ENCODE data around the gene SLC50A1.

DNA sequence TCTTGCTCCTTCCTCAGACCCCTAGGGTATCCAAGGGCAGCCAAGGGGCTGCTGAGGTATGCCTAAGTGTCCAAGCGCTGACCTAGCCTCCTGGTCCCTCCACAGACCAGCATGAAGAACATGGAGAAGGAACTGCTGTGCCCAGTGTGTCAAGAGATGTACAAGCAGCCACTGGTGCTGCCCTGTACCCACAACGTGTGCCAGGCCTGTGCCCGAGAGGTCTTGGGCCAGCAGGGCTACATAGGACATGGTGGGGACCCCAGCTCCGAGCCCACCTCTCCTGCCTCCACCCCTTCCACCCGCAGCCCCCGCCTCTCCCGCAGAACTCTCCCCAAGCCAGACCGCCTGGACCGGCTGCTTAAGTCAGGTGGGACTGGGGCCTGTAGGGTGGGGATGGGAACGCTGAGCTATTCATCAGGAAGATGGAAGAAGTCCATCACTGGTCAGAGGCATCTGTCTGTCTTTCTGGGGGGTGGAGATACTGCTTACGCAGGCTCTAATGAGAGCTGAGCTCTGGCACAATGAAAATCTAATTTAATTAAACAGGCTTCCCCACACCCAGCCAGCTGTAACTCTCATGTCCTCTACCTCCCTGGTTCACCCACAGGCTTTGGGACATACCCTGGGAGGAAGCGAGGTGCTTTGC is 39.8 kb downstream of the SLC50A1 start:
- TF ChIP-seq, protein P1, sequence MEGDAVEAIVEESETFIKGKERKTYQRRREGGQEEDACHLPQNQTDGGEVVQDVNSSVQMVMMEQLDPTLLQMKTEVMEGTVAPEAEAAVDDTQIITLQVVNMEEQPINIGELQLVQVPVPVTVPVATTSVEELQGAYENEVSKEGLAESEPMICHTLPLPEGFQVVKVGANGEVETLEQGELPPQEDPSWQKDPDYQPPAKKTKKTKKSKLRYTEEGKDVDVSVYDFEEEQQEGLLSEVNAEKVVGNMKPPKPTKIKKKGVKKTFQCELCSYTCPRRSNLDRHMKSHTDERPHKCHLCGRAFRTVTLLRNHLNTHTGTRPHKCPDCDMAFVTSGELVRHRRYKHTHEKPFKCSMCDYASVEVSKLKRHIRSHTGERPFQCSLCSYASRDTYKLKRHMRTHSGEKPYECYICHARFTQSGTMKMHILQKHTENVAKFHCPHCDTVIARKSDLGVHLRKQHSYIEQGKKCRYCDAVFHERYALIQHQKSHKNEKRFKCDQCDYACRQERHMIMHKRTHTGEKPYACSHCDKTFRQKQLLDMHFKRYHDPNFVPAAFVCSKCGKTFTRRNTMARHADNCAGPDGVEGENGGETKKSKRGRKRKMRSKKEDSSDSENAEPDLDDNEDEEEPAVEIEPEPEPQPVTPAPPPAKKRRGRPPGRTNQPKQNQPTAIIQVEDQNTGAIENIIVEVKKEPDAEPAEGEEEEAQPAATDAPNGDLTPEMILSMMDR (IDR thresholded peaks at IDR 0.05), result no peak
- TF ChIP-seq POLR2AphosphoS5 (IDR thresholded peaks at IDR 0.05; ENCODE audit: low read depth, low read length), result no peak

Data from Panc1 (cell line).